PC-3 (cell line): ENCODE measurements around the gene PLS3.

Source experiments
- EZH2phosphoT487 ChIP-seq: fragments of 300-600 bp; sonication (generic); IDR thresholded peaks from 2 replicates; pipeline ENCODE4 v1.6.1; 2018; ENCODE audit warnings: mild to moderate bottlenecking, antibody characterized with exemption, low read length, borderline replicate concordance
- TF ChIP-seq, protein P1 (sequence below): fragments of 300-600 bp; sonication (generic); conservative IDR thresholded peaks from 2 replicates; pipeline ENCODE4 v1.5.1; 2017; ENCODE audit warnings: antibody characterized with exemption, low read depth, mild to moderate bottlenecking, low read length

DNA sequence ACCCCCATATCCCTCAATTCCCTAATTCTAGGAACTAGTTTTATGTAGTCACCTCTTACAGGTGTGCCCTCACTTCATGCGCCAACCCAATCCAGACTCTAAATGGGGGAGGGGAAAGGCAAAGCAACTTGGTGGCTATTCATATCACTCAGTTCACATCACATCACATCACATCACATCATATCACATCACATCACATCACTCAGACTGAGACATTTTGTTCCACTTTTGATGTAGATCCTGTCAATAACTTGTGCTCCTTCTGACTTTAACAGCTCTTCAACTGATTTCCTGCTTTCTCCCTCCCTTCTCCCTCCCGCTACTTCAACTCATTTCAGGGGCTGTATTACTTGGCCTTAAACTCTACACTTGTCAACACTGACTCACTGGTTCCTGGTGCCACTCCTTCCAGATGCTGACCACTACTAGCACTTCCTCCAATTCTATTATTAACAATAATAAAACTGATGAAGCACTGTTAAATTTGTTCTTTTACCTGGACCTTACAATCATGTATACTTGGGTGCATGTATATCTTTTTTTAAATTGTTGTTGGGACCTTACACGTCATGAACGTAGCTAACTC, 29.1 kb upstream of the PLS3 start:
- no peak for TF ChIP-seq EZH2phosphoT487
- TF ChIP-seq, protein P1, sequence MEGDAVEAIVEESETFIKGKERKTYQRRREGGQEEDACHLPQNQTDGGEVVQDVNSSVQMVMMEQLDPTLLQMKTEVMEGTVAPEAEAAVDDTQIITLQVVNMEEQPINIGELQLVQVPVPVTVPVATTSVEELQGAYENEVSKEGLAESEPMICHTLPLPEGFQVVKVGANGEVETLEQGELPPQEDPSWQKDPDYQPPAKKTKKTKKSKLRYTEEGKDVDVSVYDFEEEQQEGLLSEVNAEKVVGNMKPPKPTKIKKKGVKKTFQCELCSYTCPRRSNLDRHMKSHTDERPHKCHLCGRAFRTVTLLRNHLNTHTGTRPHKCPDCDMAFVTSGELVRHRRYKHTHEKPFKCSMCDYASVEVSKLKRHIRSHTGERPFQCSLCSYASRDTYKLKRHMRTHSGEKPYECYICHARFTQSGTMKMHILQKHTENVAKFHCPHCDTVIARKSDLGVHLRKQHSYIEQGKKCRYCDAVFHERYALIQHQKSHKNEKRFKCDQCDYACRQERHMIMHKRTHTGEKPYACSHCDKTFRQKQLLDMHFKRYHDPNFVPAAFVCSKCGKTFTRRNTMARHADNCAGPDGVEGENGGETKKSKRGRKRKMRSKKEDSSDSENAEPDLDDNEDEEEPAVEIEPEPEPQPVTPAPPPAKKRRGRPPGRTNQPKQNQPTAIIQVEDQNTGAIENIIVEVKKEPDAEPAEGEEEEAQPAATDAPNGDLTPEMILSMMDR = no peak
